GM11168 (cell line): ENCODE data around the gene HSP90AA1.
"Not testable (repeated sequence)": the region's sequence is repeated elsewhere in the genome, so short reads cannot be mapped to it uniquely, and the experiment has no call there.

Experiments
- in situ Hi-C: fragments of 300-500 bp; cut with MboI; formaldehyde crosslinking; loops from one replicate; pipeline ENCODE4 v1.12.0; 2022; ENCODE audit warnings: low sequenced_read_pairs; ENCODE audit not compliant: unreplicated experiment

The HSP90AA1 gene

GRCh38 chr14:102095231-102095870 lies 8.5 kb upstream of the HSP90AA1 start:
- in situ Hi-C loops: no loop called here

GRCh38 chr14:102094101-102094500 lies 7.3 kb upstream of the HSP90AA1 start:
- in situ Hi-C loops: no loop called here

GRCh38 chr14:102092806-102093205 lies 6.0 kb upstream of the HSP90AA1 start:
- in situ Hi-C loops: no loop called here

- in situ Hi-C loops: no loop called here
Observed at GRCh38 chr14:102090713-102091112, 3.9 kb upstream of the HSP90AA1 start.

GRCh38 chr14:102089621-102090343 lies 2.9 kb upstream of the HSP90AA1 start:
- in situ Hi-C loops: no loop called here

- in situ Hi-C loops: no loop called here
Observed at GRCh38 chr14:102088012-102088792, 1.4 kb upstream of the HSP90AA1 start.

- in situ Hi-C loops: no loop called here
Observed at GRCh38 chr14:102087762-102088011, 843 bp upstream of the HSP90AA1 start.

GRCh38 chr14:102086709-102086971 lies 204 bp downstream of the HSP90AA1 start:
- in situ Hi-C loops: no loop called here

- in situ Hi-C loops: no loop called here
Observed at GRCh38 chr14:102085948-102086708, 716 bp downstream of the HSP90AA1 start.

- in situ Hi-C loops: no loop called here
Observed at GRCh38 chr14:102085488-102085887, 1.4 kb downstream of the HSP90AA1 start.

- in situ Hi-C loops: no loop called here
Observed at GRCh38 chr14:102084931-102085330, 1.9 kb downstream of the HSP90AA1 start.

- in situ Hi-C loops: not testable (repeated sequence)
Observed at GRCh38 chr14:102084522-102084921, 2.3 kb downstream of the HSP90AA1 start.

- in situ Hi-C loops: no loop called here
Observed at GRCh38 chr14:102081231-102082080, 5.4 kb downstream of the HSP90AA1 start.

- in situ Hi-C loops: no loop called here
Observed at GRCh38 chr14:102080183-102081080, 6.4 kb downstream of the HSP90AA1 start.

- in situ Hi-C loops: no loop called here
Observed at GRCh38 chr14:102079700-102079979, 7.2 kb downstream of the HSP90AA1 start.

GRCh38 chr14:102078831-102079699 lies 7.8 kb downstream of the HSP90AA1 start:
- in situ Hi-C loops: no loop called here

- in situ Hi-C loops: not testable (repeated sequence)
Observed at GRCh38 chr14:102078361-102078791, 8.5 kb downstream of the HSP90AA1 start.

GRCh38 chr14:102077382-102077709 lies 9.5 kb downstream of the HSP90AA1 start:
- in situ Hi-C loops: no loop called here

- in situ Hi-C loops: no loop called here
Observed at GRCh38 chr14:102075155-102075554, 11.7 kb downstream of the HSP90AA1 start.
